Measurements from ENCODE around the gene CPNE9. TPM values are rescaled to one million over a fixed set of nuclear protein-coding genes. Genes with fewer than 3 reads are reported as not detected.
A peak's percentile ranks its signal among the peaks of the same experiment; 100 is the strongest.

The CPNE9 gene
- total and polyA plus RNA-seq, 2 experiments from 2014 or later = 7.0 to 8.8 TPM

DNA sequence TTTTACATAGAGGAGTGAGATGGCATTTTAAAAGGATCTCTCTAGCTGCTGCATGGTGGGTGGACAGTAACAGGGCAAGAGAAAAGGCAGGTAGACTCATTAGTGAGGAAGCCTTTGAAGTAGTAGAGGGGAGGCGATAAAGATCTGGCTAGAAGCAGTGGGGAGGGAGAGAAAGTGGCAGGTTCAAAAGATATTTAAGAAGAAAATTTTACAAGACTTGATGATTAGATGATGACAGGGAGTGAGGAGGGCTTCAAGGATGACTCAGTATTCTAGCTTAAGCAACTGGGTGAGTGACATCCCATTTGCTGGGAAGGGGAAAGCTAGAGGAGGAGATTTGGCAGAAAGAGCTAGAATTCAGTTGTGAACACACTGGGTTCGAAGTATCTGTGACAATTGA is 24.1 kb downstream of the CPNE9 start:
- Histone ChIP-seq H3K4me2 (no peak overlapping the region; the same call in 1 of the 2 replicates), H3K4me3 (no peak overlapping the region), H3F3A (replicated peaks; ENCODE audit: low read depth) (0 out of 2 replicates have a peak, but pooled peaks cover 8% of the 10 kb centered on the region), H4K20me1 (replicated peaks; ENCODE audit: insufficient read depth) (peaks cover 5% of the 10 kb centered on the region), H3K27me3 (ENCODE audit: insufficient read depth) (no peaks in the 10 kb centered on the region), H2AFZ (no peak overlapping the region), H3K4me1 (ENCODE audit: insufficient read depth) (peaks cover 11% of the 10 kb centered on the region), H3K36me3 (ENCODE audit: insufficient read depth) (no peaks in the 10 kb centered on the region), H3K27ac (ENCODE audit: low read depth) (no peak overlapping the region), H3K9me2 (ENCODE audit: insufficient read depth) (no peaks in the 10 kb centered on the region), H3K79me2 (replicated peaks; ENCODE audit: insufficient read depth) (peaks cover 10% of the 10 kb centered on the region)
- ATAC-seq (no peak), DNase-seq (ENCODE audit: low spot score) (no peak)
- Mint-ChIP-seq H3K36me3 (ENCODE audit: low read depth) (no peaks in the 10 kb centered on the region; the same call in 2 of the 3 replicates), H3K9me3 (no peaks in the 10 kb centered on the region), H3K4me1 (peaks cover 30% of the 10 kb centered on the region), H3K27ac (peak overlapping the region; percentile 25; the same call in 1 of the 2 replicates), H3K4me3 (no peak overlapping the region; the same call in 2 of the 3 replicates), H3K27me3 (ENCODE audit: insufficient read depth, low read depth, poor library complexity) (peaks cover 6% of the 10 kb centered on the region)
- TF ChIP-seq POLR2AphosphoS5 (IDR thresholded peaks at IDR 0.05; ENCODE audit: low read depth) (no peak), STAT1 (IDR thresholded peaks at IDR 0.05; ENCODE audit: unreplicated experiment) (no peak), CREB1 (CRISPR knock-in tag; IDR thresholded peaks at IDR 0.05; ENCODE audit: low read depth) (no peak), JUNB (IDR thresholded peaks at IDR 0.05; ENCODE audit: unreplicated experiment) (no peak), ZNF331 (CRISPR knock-in tag; IDR thresholded peaks at IDR 0.05; ENCODE audit: low read depth) (no peak), EZH2 (IDR thresholded peaks at IDR 0.05; ENCODE audit: low read depth, unreplicated experiment) (no peak), NANOG (IDR thresholded peaks at IDR 0.05; ENCODE audit: borderline replicate concordance) (no peak)
- TF ChIP-seq, protein P1, sequence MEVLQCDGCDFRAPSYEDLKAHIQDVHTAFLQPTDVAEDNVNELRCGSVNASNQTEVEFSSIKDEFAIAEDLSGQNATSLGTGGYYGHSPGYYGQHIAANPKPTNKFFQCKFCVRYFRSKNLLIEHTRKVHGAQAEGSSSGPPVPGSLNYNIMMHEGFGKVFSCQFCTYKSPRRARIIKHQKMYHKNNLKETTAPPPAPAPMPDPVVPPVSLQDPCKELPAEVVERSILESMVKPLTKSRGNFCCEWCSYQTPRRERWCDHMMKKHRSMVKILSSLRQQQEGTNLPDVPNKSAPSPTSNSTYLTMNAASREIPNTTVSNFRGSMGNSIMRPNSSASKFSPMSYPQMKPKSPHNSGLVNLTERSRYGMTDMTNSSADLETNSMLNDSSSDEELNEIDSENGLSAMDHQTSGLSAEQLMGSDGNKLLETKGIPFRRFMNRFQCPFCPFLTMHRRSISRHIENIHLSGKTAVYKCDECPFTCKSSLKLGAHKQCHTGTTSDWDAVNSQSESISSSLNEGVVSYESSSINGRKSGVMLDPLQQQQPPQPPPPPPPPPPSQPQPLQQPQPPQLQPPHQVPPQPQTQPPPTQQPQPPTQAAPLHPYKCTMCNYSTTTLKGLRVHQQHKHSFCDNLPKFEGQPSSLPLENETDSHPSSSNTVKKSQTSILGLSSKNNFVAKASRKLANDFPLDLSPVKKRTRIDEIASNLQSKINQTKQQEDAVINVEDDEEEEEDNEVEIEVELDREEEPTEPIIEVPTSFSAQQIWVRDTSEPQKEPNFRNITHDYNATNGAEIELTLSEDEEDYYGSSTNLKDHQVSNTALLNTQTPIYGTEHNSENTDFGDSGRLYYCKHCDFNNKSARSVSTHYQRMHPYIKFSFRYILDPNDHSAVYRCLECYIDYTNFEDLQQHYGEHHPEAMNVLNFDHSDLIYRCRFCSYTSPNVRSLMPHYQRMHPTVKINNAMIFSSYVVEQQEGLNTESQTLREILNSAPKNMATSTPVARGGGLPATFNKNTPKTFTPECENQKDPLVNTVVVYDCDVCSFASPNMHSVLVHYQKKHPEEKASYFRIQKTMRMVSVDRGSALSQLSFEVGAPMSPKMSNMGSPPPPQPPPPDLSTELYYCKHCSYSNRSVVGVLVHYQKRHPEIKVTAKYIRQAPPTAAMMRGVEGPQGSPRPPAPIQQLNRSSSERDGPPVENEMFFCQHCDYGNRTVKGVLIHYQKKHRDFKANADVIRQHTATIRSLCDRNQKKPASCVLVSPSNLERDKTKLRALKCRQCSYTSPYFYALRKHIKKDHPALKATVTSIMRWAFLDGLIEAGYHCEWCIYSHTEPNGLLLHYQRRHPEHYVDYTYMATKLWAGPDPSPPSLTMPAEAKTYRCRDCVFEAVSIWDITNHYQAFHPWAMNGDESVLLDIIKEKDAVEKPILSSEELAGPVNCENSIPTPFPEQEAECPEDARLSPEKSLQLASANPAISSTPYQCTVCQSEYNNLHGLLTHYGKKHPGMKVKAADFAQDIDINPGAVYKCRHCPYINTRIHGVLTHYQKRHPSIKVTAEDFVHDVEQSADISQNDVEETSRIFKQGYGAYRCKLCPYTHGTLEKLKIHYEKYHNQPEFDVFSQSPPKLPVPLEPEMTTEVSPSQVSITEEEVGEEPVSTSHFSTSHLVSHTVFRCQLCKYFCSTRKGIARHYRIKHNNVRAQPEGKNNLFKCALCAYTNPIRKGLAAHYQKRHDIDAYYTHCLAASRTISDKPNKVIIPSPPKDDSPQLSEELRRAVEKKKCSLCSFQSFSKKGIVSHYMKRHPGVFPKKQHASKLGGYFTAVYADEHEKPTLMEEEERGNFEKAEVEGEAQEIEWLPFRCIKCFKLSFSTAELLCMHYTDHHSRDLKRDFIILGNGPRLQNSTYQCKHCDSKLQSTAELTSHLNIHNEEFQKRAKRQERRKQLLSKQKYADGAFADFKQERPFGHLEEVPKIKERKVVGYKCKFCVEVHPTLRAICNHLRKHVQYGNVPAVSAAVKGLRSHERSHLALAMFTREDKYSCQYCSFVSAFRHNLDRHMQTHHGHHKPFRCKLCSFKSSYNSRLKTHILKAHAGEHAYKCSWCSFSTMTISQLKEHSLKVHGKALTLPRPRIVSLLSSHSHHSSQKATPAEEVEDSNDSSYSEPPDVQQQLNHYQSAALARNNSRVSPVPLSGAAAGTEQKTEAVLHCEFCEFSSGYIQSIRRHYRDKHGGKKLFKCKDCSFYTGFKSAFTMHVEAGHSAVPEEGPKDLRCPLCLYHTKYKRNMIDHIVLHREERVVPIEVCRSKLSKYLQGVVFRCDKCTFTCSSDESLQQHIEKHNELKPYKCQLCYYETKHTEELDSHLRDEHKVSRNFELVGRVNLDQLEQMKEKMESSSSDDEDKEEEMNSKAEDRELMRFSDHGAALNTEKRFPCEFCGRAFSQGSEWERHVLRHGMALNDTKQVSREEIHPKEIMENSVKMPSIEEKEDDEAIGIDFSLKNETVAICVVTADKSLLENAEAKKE (CRISPR knock-in tag; IDR thresholded peaks at IDR 0.05) = no peak
- TF ChIP-seq, protein P2, sequence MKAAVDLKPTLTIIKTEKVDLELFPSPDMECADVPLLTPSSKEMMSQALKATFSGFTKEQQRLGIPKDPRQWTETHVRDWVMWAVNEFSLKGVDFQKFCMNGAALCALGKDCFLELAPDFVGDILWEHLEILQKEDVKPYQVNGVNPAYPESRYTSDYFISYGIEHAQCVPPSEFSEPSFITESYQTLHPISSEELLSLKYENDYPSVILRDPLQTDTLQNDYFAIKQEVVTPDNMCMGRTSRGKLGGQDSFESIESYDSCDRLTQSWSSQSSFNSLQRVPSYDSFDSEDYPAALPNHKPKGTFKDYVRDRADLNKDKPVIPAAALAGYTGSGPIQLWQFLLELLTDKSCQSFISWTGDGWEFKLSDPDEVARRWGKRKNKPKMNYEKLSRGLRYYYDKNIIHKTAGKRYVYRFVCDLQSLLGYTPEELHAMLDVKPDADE (IDR thresholded peaks at IDR 0.05) = no peak
- TF ChIP-seq, protein P3, sequence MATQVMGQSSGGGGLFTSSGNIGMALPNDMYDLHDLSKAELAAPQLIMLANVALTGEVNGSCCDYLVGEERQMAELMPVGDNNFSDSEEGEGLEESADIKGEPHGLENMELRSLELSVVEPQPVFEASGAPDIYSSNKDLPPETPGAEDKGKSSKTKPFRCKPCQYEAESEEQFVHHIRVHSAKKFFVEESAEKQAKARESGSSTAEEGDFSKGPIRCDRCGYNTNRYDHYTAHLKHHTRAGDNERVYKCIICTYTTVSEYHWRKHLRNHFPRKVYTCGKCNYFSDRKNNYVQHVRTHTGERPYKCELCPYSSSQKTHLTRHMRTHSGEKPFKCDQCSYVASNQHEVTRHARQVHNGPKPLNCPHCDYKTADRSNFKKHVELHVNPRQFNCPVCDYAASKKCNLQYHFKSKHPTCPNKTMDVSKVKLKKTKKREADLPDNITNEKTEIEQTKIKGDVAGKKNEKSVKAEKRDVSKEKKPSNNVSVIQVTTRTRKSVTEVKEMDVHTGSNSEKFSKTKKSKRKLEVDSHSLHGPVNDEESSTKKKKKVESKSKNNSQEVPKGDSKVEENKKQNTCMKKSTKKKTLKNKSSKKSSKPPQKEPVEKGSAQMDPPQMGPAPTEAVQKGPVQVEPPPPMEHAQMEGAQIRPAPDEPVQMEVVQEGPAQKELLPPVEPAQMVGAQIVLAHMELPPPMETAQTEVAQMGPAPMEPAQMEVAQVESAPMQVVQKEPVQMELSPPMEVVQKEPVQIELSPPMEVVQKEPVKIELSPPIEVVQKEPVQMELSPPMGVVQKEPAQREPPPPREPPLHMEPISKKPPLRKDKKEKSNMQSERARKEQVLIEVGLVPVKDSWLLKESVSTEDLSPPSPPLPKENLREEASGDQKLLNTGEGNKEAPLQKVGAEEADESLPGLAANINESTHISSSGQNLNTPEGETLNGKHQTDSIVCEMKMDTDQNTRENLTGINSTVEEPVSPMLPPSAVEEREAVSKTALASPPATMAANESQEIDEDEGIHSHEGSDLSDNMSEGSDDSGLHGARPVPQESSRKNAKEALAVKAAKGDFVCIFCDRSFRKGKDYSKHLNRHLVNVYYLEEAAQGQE (IDR thresholded peaks at IDR 0.05; ENCODE audit: unreplicated experiment) = no peak
